Stimulated activated CD8-positive, alpha-beta memory T cell treated with anti-CD3 and anti-CD28 coated beads, Interleukin-15, amount 100 ng/mL, for 48 hours (primary cell): ENCODE data around the gene ZMYND12.

Experiments used
- DNase-seq, 2 donors: peaks; one replicate each; pipeline ENCODE4 v3.0.0-alpha.2; 2020; ENCODE audit warnings: low read depth in 2 of 2

Gene ZMYND12

GRCh38 chr1:42442662-42443061 lies 13.2 kb downstream of the ZMYND12 start:
- DNase-seq: no peak

GRCh38 chr1:42439940-42440339 lies 15.9 kb downstream of the ZMYND12 start:
- no peak for DNase-seq

- DNase-seq: no peak
Measured at GRCh38 chr1:42434340-42434739, 21.5 kb downstream of the ZMYND12 start.

GRCh38 chr1:42433369-42433768 lies 22.5 kb downstream of the ZMYND12 start:
- no peak for DNase-seq

GRCh38 chr1:42432714-42433113 lies 23.1 kb downstream of the ZMYND12 start:
- DNase-seq: no peak

- no peak for DNase-seq
Measured at GRCh38 chr1:42431514-42431913, 24.3 kb downstream of the ZMYND12 start.

GRCh38 chr1:42430286-42431135 lies 25.3 kb downstream of the ZMYND12 start:
- DNase-seq: no peak

- DNase-seq: no peak
Measured at GRCh38 chr1:42429603-42430002, 26.2 kb downstream of the ZMYND12 start.

- no peak for DNase-seq
Measured at GRCh38 chr1:42427240-42427639, 28.6 kb downstream of the ZMYND12 start.

- no peak for DNase-seq
Measured at GRCh38 chr1:42424201-42424600, 31.6 kb downstream of the ZMYND12 start.

- DNase-seq: no peak
Measured at GRCh38 chr1:42423681-42424080, 32.1 kb downstream of the ZMYND12 start.

- DNase-seq: no peak
Measured at GRCh38 chr1:42422737-42423136, 33.1 kb downstream of the ZMYND12 start.

GRCh38 chr1:42420911-42421585 lies 34.8 kb downstream of the ZMYND12 start:
- no peak for DNase-seq

GRCh38 chr1:42420121-42420520 lies 35.7 kb downstream of the ZMYND12 start:
- DNase-seq: no peak

- DNase-seq: no peak
Measured at GRCh38 chr1:42419126-42419821, 36.5 kb downstream of the ZMYND12 start.

GRCh38 chr1:42418516-42418915 lies 37.3 kb downstream of the ZMYND12 start:
- no peak for DNase-seq

GRCh38 chr1:42417166-42417565 lies 38.7 kb downstream of the ZMYND12 start:
- no peak for DNase-seq

GRCh38 chr1:42414551-42415496 lies 41.0 kb downstream of the ZMYND12 start:
- no peak for DNase-seq

- DNase-seq: no peak
Measured at GRCh38 chr1:42403880-42404400, 51.9 kb downstream of the ZMYND12 start.

GRCh38 chr1:42399315-42400100 lies 56.3 kb downstream of the ZMYND12 start:
- no peak for DNase-seq
